H7 (cell line): ENCODE data around the gene FGGY. TPM values are rescaled to one million over a fixed set of nuclear protein-coding genes. Genes with fewer than 3 reads are reported as not detected.
"Not testable (repeated sequence)": the region's sequence is repeated elsewhere in the genome, so short reads cannot be mapped to it uniquely, and the experiment has no call there.

Experiments
- DNase-seq: peaks from one replicate; pipeline ENCODE4 v3.0.0; 2012
- H3K27me3 ChIP-seq: 2 replicates; pipeline ENCODE4 v1.6.0; 2011; ENCODE audit warnings: mild to moderate bottlenecking, low read length; ENCODE audit not compliant: control insufficient read depth, insufficient read depth
- H3K36me3 ChIP-seq: replicated peaks from 2 replicates; pipeline ENCODE4 v1.5.1; 2011; ENCODE audit warnings: low read length; ENCODE audit not compliant: control insufficient read depth, insufficient read depth
- H3K4me3 ChIP-seq: 2 replicates; pipeline ENCODE4 v1.5.1; 2011; ENCODE audit warnings: low read depth, mild to moderate bottlenecking, control low read depth, low read length, moderate library complexity; ENCODE audit not compliant: insufficient read depth
- total RNA-seq: library from RNA; depleted of rRNA; stranded (reverse); fragments of >200 nt; shearing (Covaris generic); gene quantifications from 2 replicates; pipeline ENCODE4 v1.2.3, GENCODE V29; 2014; rRNA removed

Gene FGGY
- total RNA-seq = 19.2 and 19.4 TPM in 2 replicates

DNA sequence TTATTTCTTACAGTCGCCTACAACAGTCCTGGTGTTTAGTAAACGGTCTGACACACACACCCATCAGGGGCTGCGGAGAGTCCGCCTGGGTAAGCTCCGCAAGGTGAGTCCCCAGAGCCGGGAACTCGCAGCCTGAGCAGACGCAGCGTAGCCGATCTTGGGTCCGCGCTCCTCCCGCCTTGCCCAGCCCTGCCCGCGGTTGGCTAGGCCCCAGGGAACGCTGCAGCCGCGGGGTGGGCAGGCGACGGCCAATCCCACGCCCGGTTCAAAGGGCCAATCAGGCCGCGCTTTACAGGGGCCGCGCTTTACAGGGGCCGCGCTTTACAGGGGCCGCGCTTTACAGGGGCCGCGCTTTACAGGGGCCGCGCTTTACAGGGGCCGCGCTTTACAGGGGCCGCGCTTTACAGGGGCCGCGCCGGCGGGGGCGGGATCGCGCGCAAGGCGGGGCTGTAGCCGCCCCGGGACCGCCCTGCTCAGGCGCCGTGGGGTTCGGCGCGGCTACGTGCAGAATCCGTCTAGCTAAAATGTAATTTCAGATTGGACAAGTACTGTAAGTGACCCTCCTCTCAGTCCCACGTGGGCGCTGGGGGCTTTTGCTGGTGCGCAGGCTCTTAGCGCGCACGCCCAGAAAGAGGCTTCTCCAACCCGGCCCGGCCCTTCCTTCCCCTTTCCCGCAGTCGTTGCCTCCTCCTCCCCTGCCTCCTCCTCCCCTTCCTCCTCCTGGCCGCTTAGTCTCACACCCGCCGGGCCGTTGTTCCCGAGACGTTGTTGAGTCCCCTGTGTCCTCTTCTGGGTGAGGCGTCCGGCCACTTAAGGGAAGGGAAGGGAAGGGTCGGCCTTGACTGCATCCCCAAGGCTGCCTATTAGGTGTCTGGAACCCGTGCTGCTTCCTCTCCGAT, at the start of gene FGGY:
Gene FGGY, plus strand, starts transcription at position 737 of the 899 bp plus-strand sequence. CDS start 24,456 bp downstream, outside the sequence.
- peak; percentile 98 for DNase-seq
- peaks cover 3% of the 10 kb centered on the region; the same call in 1 of the 2 replicates for H3K27me3 ChIP-seq
- H3K4me3 ChIP-seq = peak within 1 kb of the TSS; percentile 69
- no peaks in the 10 kb centered on the region for H3K36me3 ChIP-seq

GRCh38 chr1:59248758-59249157, 48.1 kb upstream of the FGGY start:
- DNase-seq = no peak
- Histone ChIP-seq H3K36me3 (no peaks in the 10 kb centered on the region), H3K27me3 (no peaks in the 10 kb centered on the region)

DNA sequence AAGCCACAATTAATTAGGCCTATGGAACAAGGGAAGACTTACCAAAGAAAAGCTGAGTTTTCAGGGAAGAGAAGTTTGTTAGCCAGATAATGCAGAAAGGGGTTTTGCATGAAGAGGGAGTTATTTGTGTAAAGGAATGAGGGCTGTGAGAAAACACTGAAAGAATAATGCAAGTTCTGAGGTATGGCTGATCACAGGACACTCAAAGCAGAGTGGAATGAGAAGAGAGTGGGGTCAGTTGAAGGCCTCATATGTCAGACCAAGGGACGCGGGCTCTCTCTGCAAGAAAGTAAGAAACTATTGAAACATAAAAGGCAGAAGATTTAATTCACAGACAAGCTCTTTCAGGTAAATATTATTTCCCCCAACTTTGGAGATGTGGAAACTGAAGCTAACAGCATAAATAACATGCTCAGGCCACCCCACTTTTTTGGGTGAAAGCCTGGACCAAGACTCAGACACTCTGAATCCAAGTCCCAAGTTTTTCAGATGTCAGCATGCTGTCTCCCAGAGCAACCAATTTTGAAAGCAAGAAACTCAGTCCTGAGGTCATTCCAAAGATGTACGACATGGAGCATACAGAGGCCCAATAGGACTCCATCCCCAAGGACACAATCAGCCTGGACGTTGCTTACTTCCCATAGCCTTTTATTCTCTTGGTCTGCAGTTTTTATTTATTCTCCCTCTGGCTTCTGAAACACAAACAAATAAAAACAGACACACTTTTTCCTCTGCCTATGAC, 47.3 kb upstream of the FGGY start:
- Histone ChIP-seq H3K36me3 (no peaks in the 10 kb centered on the region), H3K27me3 (no peaks in the 10 kb centered on the region), H3K4me3 (no peak overlapping the region)
- no peak for DNase-seq

More at GRCh38 chr1:59248758-59249157, 48.1 kb upstream of the FGGY start:
- H3K4me3 ChIP-seq = no peak overlapping the region

DNA sequence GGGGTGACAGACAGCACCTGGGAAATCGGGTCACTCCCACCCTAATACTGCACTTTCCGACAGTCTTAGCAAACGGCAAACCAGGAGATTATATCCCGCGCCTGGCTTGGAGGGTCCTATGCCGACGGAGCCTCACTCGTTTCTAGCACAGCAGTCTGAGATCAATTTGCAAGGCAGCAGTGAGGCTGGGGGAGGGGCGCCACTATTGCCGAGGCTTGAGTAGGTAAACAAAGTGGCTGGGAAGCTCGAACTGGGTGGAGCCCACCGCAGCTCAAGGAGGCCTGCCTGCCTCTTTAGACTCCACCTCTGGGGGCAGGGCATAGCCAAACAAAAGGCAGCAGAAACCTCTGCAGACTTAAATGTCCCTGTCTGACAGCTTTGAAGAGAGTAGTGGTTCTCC, 45.8 kb upstream of the FGGY start:
- not testable (repeated sequence) for H3K27me3 ChIP-seq, H3K36me3 ChIP-seq, DNase-seq, H3K4me3 ChIP-seq

DNA sequence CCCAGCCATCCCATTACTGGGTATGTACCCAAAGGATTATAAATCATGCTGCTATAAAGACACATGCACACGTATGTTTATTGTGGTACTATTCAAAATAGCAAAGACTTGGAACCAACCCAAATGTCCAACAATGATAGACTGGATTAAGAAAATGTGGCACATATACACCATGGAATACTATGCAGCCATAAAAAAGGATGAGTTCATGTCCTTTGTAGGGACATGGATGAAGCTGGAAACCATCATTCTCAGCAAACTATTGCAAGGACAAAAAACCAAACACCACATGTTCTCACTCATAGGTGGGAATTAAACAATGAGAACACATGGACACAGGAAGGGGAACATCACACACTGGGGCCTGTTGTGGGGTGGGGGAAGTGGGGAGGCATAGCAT, 40.5 kb upstream of the FGGY start:
- DNase-seq, H3K36me3 ChIP-seq, H3K27me3 ChIP-seq, H3K4me3 ChIP-seq: not testable (repeated sequence)

DNA sequence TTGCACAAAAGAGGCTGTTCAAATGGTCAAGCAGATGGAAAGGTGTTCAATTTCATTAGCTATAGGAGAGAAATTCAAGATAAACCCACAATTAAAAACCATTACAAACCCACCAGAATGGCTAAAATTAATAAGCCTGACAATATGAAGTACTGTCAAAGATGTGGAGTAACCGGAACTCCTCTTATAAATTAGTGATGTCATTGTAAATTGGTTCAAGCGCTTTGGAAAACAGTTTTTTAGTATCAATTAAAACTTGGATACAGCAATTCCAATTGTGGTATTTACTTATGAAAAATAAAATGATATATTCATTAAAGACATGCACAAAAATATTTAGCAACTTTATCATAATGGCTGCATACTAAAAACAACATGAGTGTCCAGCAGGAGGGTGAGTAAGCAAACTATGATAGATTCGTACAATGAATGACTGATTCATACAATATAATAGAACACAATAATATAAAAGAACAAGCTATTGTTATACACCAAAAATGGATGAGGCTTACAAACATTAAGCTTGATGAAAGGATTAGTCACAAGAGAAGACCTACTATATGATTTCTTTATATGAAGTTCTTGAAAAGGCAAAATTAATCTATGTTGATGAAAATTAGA, 38.4 kb upstream of the FGGY start:
- no peak for DNase-seq
- H3K4me3 ChIP-seq = no peak overlapping the region
- H3K27me3 ChIP-seq = no peaks in the 10 kb centered on the region
- H3K36me3 ChIP-seq = no peaks in the 10 kb centered on the region

DNA sequence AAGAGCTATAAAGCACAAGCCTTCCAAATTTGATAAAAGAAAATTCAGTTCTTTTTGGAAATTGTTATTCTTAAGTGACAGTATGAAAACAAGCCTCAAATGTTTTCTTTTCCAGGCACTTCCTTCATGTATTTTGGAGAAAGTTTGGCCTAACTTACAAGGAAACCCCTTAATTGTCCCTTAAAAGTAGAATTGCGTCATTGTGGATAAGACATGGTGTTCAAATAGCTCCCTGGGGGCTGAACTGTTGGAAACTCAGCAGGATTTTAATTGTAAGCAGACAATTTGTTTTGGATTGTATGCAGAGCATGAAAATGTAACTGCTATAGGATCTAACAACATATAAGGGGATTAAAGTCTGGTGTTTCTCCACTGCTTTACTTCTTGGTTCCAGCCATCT, 35.4 kb upstream of the FGGY start:
- Histone ChIP-seq H3K36me3 (no peaks in the 10 kb centered on the region), H3K4me3 (no peak overlapping the region), H3K27me3 (no peaks in the 10 kb centered on the region)
- no peak for DNase-seq

GRCh38 chr1:59262631-59263030, 34.3 kb upstream of the FGGY start:
- no peak for DNase-seq
- Histone ChIP-seq H3K36me3 (no peaks in the 10 kb centered on the region), H3K27me3 (no peaks in the 10 kb centered on the region), H3K4me3 (no peak overlapping the region)

GRCh38 chr1:59263111-59263510, 33.8 kb upstream of the FGGY start:
- DNase-seq = no peak
- H3K27me3 ChIP-seq = no peaks in the 10 kb centered on the region
- no peaks in the 10 kb centered on the region for H3K36me3 ChIP-seq
- no peak overlapping the region for H3K4me3 ChIP-seq

- Histone ChIP-seq H3K27me3 (no peaks in the 10 kb centered on the region), H3K36me3 (no peaks in the 10 kb centered on the region), H3K4me3 (no peak overlapping the region)
- no peak for DNase-seq
Measured at GRCh38 chr1:59265622-59266021, 31.3 kb upstream of the FGGY start.

- H3K27me3 ChIP-seq = no peaks in the 10 kb centered on the region
- no peaks in the 10 kb centered on the region for H3K36me3 ChIP-seq
- DNase-seq = no peak
- H3K4me3 ChIP-seq = no peak overlapping the region
Measured at GRCh38 chr1:59266180-59266926, 30.5 kb upstream of the FGGY start.

- no peak overlapping the region for H3K4me3 ChIP-seq
- no peaks in the 10 kb centered on the region for H3K36me3 ChIP-seq
- no peaks in the 10 kb centered on the region for H3K27me3 ChIP-seq
- DNase-seq = no peak
Measured at GRCh38 chr1:59266927-59267293, 30.0 kb upstream of the FGGY start.

DNA sequence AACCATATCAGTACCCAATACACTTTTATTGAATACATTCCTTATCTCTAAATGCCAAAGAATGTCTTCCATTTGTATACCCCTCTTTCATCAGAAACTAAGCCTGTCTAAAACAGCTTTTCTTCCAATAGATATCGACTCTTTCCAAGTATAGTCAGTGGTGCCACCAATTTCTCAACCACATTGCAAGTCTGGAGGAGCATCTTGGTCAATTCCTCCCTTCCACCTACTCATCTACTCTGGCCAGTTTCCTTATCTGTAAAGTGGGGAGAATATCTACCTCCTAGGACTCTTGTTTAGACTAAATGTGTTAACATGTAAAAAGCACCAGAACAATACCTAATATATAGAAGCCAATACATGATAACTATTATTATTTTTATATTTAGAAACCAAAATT, 28.5 kb upstream of the FGGY start:
- no peaks in the 10 kb centered on the region for H3K27me3 ChIP-seq
- DNase-seq = no peak
- H3K4me3 ChIP-seq = no peak overlapping the region

GRCh38 chr1:59271561-59272260, 25.2 kb upstream of the FGGY start:
- no peak overlapping the region for H3K4me3 ChIP-seq
- DNase-seq = no peak
- H3K27me3 ChIP-seq = no peaks in the 10 kb centered on the region
- H3K36me3 ChIP-seq = no peaks in the 10 kb centered on the region

More for the DNA sequence above, 28.5 kb upstream of the FGGY start:
- H3K36me3 ChIP-seq = no peaks in the 10 kb centered on the region
